Hematopoietic multipotent progenitor cell treated with erythropoietin and hydrocortisone succinate and interleukin-3 and kit ligand, for 17 days (in vitro differentiated cells): ENCODE measurements around the gene SLC9A7.
"Not testable (repeated sequence)": the region's sequence is repeated elsewhere in the genome, so short reads cannot be mapped to it uniquely, and the experiment has no call there.

Source experiments
- DNase-seq: peaks from one replicate; pipeline ENCODE4 v3.0.0-alpha.2; 2015; ENCODE audit warnings: low spot score

The SLC9A7 gene

GRCh38 chrX:46758956-46759644 is at the start of gene SLC9A7:
Gene SLC9A7 (minus strand): TSS chrX:46759118. CDS start chrX:46759029, 89 bp downstream.
- peak; percentile 42 for DNase-seq

- DNase-seq = no peak
These were observed 46.4 kb upstream of the SLC9A7 start for GRCh38 chrX:46805270-46805669.

GRCh38 chrX:46803140-46803539 is 44.2 kb upstream of the SLC9A7 start:
- DNase-seq = no peak

- DNase-seq = peak; percentile 30
These were observed 37.8 kb upstream of the SLC9A7 start for GRCh38 chrX:46796574-46797191.

- no peak for DNase-seq
These were observed 34.6 kb upstream of the SLC9A7 start for GRCh38 chrX:46793386-46794143.

GRCh38 chrX:46792810-46793188 is 33.9 kb upstream of the SLC9A7 start:
- no peak for DNase-seq

- no peak for DNase-seq
These were observed 33.2 kb upstream of the SLC9A7 start for GRCh38 chrX:46791927-46792809.

GRCh38 chrX:46788902-46789301 is 30.0 kb upstream of the SLC9A7 start:
- no peak for DNase-seq

GRCh38 chrX:46784437-46784836 is 25.5 kb upstream of the SLC9A7 start:
- DNase-seq = not testable (repeated sequence)

- no peak for DNase-seq
These were observed 23.1 kb upstream of the SLC9A7 start for GRCh38 chrX:46782034-46782433.

- no peak for DNase-seq
These were observed 19.3 kb upstream of the SLC9A7 start for GRCh38 chrX:46777971-46778810.

GRCh38 chrX:46770817-46771163 is 11.9 kb upstream of the SLC9A7 start:
- no peak for DNase-seq

GRCh38 chrX:46770000-46770816 is 11.3 kb upstream of the SLC9A7 start:
- DNase-seq = no peak

GRCh38 chrX:46762963-46763362 is 4.0 kb upstream of the SLC9A7 start:
- DNase-seq = no peak

- no peak for DNase-seq
These were observed 692 bp upstream of the SLC9A7 start for GRCh38 chrX:46759645-46759974.

GRCh38 chrX:46758163-46758955 is 559 bp downstream of the SLC9A7 start:
- no peak for DNase-seq

- no peak for DNase-seq
These were observed 1.3 kb downstream of the SLC9A7 start for GRCh38 chrX:46757593-46757992.

GRCh38 chrX:46757052-46757451 is 1.9 kb downstream of the SLC9A7 start:
- no peak for DNase-seq

GRCh38 chrX:46755671-46756070 is 3.2 kb downstream of the SLC9A7 start:
- DNase-seq = no peak

GRCh38 chrX:46754586-46755061 is 4.3 kb downstream of the SLC9A7 start:
- DNase-seq = no peak
